ENCODE measurements around the gene DHRS13.

DHRS13 gene

GRCh38 chr17:28858801-28859355, 44.0 kb downstream of the DHRS13 start:
- DNase-seq: no peak

GRCh38 chr17:28857905-28858800, 44.7 kb downstream of the DHRS13 start:
- DNase-seq (no peak), ATAC-seq (no peak)

More at GRCh38 chr17:28858801-28859355, 44.0 kb downstream of the DHRS13 start:
- no peak for ATAC-seq

- ATAC-seq: no peak
- DNase-seq: no peak
Observed at GRCh38 chr17:28856028-28856574, 46.8 kb downstream of the DHRS13 start.

GRCh38 chr17:28855336-28855679, 47.6 kb downstream of the DHRS13 start:
- ATAC-seq (no peak), DNase-seq (no peak)

GRCh38 chr17:28854457-28855335, 48.2 kb downstream of the DHRS13 start, which contains the start of gene ERAL1:
ERAL1 (plus strand) TSS chr17:28855016; CDS start chr17:28855035, 19 bp downstream.
- ATAC-seq (peak; percentile 99), DNase-seq (peak; percentile 87)

GRCh38 chr17:28853295-28853694, 49.6 kb downstream of the DHRS13 start:
- ATAC-seq: no peak

GRCh38 chr17:28849281-28849680, 53.6 kb downstream of the DHRS13 start:
- no peak for DNase-seq
- peak; percentile 57 for ATAC-seq

More at GRCh38 chr17:28853295-28853694, 49.6 kb downstream of the DHRS13 start:
- DNase-seq: no peak

GRCh38 chr17:28848667-28849066, 54.2 kb downstream of the DHRS13 start:
- peak; percentile 63 for ATAC-seq
- DNase-seq: peak; percentile 80

Measured in stimulated activated naive CD8-positive, alpha-beta T cell treated with anti-CD3 and anti-CD28 coated beads, Interleukin-15, Interleukin-2, amounts not matched to agents 100 U/mL and 50 U/mL, for 24 hours (primary cell).